GM19328 (cell line): Measurements from ENCODE around the gene SPESP1.

Source experiments
- ATAC-seq: cut with Tn5 transposase; IDR thresholded peaks from one replicate; pipeline ENCODE4 v1.9.1; 2021; ENCODE audit warnings: mild to moderate bottlenecking, moderate library complexity; ENCODE audit not compliant: unreplicated experiment

The SPESP1 gene

GRCh38 chr15:68930268-68931022 lies at the start of gene SPESP1:
Gene SPESP1, plus strand, starts transcription at chr15:68930525. Its CDS starts 129 bp downstream, at chr15:68930654.
- ATAC-seq: no peak

GRCh38 chr15:68885070-68885469 lies 45.3 kb upstream of the SPESP1 start:
- ATAC-seq: no peak

- ATAC-seq: no peak
Observed at GRCh38 chr15:68887120-68887519, 43.2 kb upstream of the SPESP1 start.

- ATAC-seq: no peak
Observed at GRCh38 chr15:68887819-68888218, 42.5 kb upstream of the SPESP1 start.

- ATAC-seq: no peak
Observed at GRCh38 chr15:68888419-68888818, 41.9 kb upstream of the SPESP1 start.

GRCh38 chr15:68894208-68894607 lies 36.1 kb upstream of the SPESP1 start:
- ATAC-seq: no peak

GRCh38 chr15:68896178-68896577 lies 34.1 kb upstream of the SPESP1 start:
- no peak for ATAC-seq

GRCh38 chr15:68897016-68897415 lies 33.3 kb upstream of the SPESP1 start:
- no peak for ATAC-seq

GRCh38 chr15:68900027-68900426 lies 30.3 kb upstream of the SPESP1 start:
- no peak for ATAC-seq

- no peak for ATAC-seq
Observed at GRCh38 chr15:68907396-68907923, 22.9 kb upstream of the SPESP1 start.

GRCh38 chr15:68909601-68910100 lies 20.7 kb upstream of the SPESP1 start:
- ATAC-seq: no peak

- ATAC-seq: no peak
Observed at GRCh38 chr15:68910341-68910740, 20.0 kb upstream of the SPESP1 start.

GRCh38 chr15:68910816-68911215 lies 19.5 kb upstream of the SPESP1 start:
- ATAC-seq: no peak

- ATAC-seq: no peak
Observed at GRCh38 chr15:68921926-68922325, 8.4 kb upstream of the SPESP1 start.

- ATAC-seq: no peak
Observed at GRCh38 chr15:68924866-68925560, 5.3 kb upstream of the SPESP1 start.

GRCh38 chr15:68933001-68933400 lies 2.7 kb downstream of the SPESP1 start:
- ATAC-seq: no peak

GRCh38 chr15:68934341-68934740 lies 4.0 kb downstream of the SPESP1 start:
- no peak for ATAC-seq

GRCh38 chr15:68935400-68935937 lies 5.1 kb downstream of the SPESP1 start:
- ATAC-seq: no peak

GRCh38 chr15:68939501-68939900 lies 9.2 kb downstream of the SPESP1 start:
- ATAC-seq: no peak

GRCh38 chr15:68951813-68952212 lies 21.5 kb downstream of the SPESP1 start:
- ATAC-seq: no peak

GRCh38 chr15:68957696-68958095 lies 27.4 kb downstream of the SPESP1 start:
- ATAC-seq: no peak

- ATAC-seq: no peak
Observed at GRCh38 chr15:68958597-68958996, 28.3 kb downstream of the SPESP1 start.
